Esophagus muscularis mucosa (tissue), 4 donors: ENCODE results near the gene SMG6. TPM values are rescaled to one million over a fixed set of nuclear protein-coding genes. Genes with fewer than 3 reads are reported as not detected.
"Not testable (repeated sequence)": the region's sequence is repeated elsewhere in the genome, so short reads cannot be mapped to it uniquely, and the experiment has no call there.

Source experiments
- DNase-seq: peaks from one replicate; pipeline ENCODE4 v3.0.0-alpha.2; 2017; ENCODE audit errors: extremely low spot score
- H3K27ac ChIP-seq, 4 donors: fragments of 200-600 bp; sonication (generic); replicated peaks in 1 of 4; 1 replicate in 3 of 4; 2 replicates in 1 of 4; pipeline ENCODE4 v1.5.1; 2016 to 2019; ENCODE audit warnings: mild to moderate bottlenecking in 1 of 4
- H3K27me3 ChIP-seq, 4 donors: fragments of 200-600 bp; sonication (generic); one replicate each; pipeline versions ENCODE4 v1.5.1 to v1.6.0; 2016 to 2019
- H3K36me3 ChIP-seq, 4 donors: fragments of 200-600 bp; sonication (generic); one replicate each; pipeline ENCODE4 v1.5.1; 2016 to 2019
- H3K4me1 ChIP-seq, 4 donors: fragments of 200-600 bp; sonication (generic); one replicate each; pipeline ENCODE4 v1.5.1; 2016 to 2019
- H3K4me3 ChIP-seq, 4 donors: fragments of 200-600 bp; sonication (generic); 1 replicate in 2 of 4; 2 replicates in 2 of 4; pipeline ENCODE4 v1.5.1; 2016 to 2019; ENCODE audit warnings: mild to moderate bottlenecking in 4 of 4, moderate library complexity in 1 of 4
- H3K9me3 ChIP-seq, 4 donors: fragments of 200-600 bp; sonication (generic); 1 replicate in 3 of 4; 2 replicates in 1 of 4; pipeline ENCODE4 v1.5.1; 2016 to 2019
- EP300 ChIP-seq: sonication (generic); formaldehyde crosslinking; IDR thresholded peaks from one replicate; pipeline ENCODE4 v1.6.1; 2017; ENCODE audit warnings: antibody characterized with exemption
- POLR2A ChIP-seq: fragments of 450-650 bp; IDR thresholded peaks from one replicate; pipeline ENCODE4 v1.6.1; 2017; ENCODE audit warnings: antibody characterized with exemption, moderate library complexity, mild to moderate bottlenecking, low read depth
- POLR2AphosphoS5 ChIP-seq, 2 donors: sonication (generic); formaldehyde crosslinking; IDR thresholded peaks; one replicate each; pipeline ENCODE4 v1.6.1; 2017; ENCODE audit warnings: antibody characterized with exemption in 2 of 2
- WGBS: methylation state at CpG from one replicate; pipeline ENCODE4 v1.1.5; 2018; 5-methylcytosine and 5-hydroxymethylcytosine counted together
- intact Hi-C: fragments of 100-400 bp; cut with DNase I; formaldehyde crosslinking; loops from one replicate; pipeline ENCODE4 v1.15.1; 2023
- total RNA-seq, 4 donors: library from RNA; depleted of rRNA; stranded (reverse); fragments of >200 nt; gene quantifications; one replicate each; pipeline versions ENCODE4 v1.1.0 to v1.2.1, GENCODE V29; 2016
- TF ChIP-seq, protein P1 (sequence below), 3 experiments: fragments of 200-600 bp in 2 of 3; fragments of 450-650 bp in 1 of 3; sonication (generic) in 2 of 3; IDR thresholded peaks; one replicate each; pipeline ENCODE4 v1.5.1; 2017 to 2019; ENCODE audit warnings: antibody characterized with exemption in 3 of 3, mild to moderate bottlenecking in 2 of 3, moderate library complexity in 1 of 3

The SMG6 gene
- total RNA-seq, 4 donors from 2014 or later: 38.2 to 67.7 (median 47.7) TPM

DNA sequence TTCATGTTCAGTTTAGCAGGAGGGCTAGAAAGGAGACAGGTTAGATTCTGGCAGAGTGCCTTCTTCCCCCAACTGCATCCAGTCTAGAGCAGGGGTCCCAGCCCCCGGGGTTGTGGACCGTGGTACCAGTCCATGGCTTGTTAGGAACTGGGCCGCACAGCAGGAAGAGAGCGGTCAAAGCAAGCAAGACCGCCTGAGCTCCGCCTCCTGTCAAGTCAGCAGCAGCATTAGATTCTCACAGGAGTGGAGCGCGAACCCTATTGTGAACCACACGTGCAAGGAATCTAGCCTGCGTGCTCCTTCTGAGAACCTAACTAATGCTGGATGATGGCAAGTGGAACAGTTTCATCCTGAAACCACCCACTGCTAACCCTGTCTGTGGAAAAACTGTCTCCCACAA is 153.7 kb downstream of the SMG6 start:
- no peak for TF ChIP-seq POLR2A
- TF ChIP-seq EP300: no peak
- TF ChIP-seq, protein P1, sequence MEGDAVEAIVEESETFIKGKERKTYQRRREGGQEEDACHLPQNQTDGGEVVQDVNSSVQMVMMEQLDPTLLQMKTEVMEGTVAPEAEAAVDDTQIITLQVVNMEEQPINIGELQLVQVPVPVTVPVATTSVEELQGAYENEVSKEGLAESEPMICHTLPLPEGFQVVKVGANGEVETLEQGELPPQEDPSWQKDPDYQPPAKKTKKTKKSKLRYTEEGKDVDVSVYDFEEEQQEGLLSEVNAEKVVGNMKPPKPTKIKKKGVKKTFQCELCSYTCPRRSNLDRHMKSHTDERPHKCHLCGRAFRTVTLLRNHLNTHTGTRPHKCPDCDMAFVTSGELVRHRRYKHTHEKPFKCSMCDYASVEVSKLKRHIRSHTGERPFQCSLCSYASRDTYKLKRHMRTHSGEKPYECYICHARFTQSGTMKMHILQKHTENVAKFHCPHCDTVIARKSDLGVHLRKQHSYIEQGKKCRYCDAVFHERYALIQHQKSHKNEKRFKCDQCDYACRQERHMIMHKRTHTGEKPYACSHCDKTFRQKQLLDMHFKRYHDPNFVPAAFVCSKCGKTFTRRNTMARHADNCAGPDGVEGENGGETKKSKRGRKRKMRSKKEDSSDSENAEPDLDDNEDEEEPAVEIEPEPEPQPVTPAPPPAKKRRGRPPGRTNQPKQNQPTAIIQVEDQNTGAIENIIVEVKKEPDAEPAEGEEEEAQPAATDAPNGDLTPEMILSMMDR (IDR thresholded peaks at IDR 0.05): no peak
- no peak for TF ChIP-seq POLR2AphosphoS5 (IDR thresholded peaks at IDR 0.05)
- H3K27ac ChIP-seq: no peak overlapping the region
- no peak for DNase-seq
- intact Hi-C loops: no loop called here
- WGBS: 89% methylated on average over 7 of the region's 10 CpGs
- no peak overlapping the region for H3K4me3 ChIP-seq
- H3K9me3 ChIP-seq: no peaks in the 10 kb centered on the region
- no peaks in the 10 kb centered on the region for H3K27me3 ChIP-seq
- peaks cover 0 to 45% (median 21%) of the 10 kb centered on the region in 4 donors for H3K36me3 ChIP-seq
- H3K4me1 ChIP-seq: peaks cover 0 to 11% (median 4%) of the 10 kb centered on the region in 4 donors

DNA sequence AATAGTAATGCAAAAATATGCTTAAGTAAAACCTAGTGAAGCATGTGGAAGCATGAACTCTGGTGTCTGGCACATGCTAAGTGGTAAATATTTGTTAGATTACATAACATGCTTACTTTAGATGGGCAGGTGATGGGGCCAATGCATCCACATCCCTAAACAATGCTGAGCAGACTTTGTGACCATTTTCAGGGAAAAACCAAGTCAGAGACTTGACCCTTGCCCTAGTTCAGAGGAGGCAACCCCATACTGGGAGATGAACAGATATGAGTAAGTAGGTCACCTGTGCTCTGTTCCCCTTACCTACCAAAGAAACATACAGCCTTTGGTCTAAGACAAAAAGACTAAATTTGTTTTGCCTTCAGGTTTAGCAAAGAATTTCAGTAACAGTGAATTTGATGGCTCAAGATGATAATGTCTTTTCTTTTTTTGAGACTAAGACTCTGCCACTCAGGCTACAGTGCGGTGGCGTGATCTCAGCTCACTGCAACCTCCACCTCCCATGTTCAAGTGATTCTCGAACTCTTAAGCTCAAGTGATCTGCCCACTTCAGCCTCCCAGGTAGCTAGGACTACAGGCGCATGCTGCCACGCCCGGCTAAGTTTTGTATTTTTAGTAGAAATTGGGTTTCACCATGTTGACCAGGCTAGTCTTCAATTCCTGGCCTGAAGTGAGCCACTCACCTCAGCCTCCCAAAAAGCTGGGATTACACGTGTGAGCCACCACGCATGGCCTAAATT is 157.3 kb downstream of the SMG6 start:
- intact Hi-C loops: no loop called here
- Histone ChIP-seq H3K9me3 (no peaks in the 10 kb centered on the region), H3K27me3 (no peaks in the 10 kb centered on the region), H3K4me1 (peaks cover 0 to 6% (median 2%) of the 10 kb centered on the region in 4 donors), H3K36me3 (peaks cover 0 to 25% (median 9%) of the 10 kb centered on the region in 4 donors), H3K27ac (no peak overlapping the region), H3K4me3 (no peak overlapping the region)
- WGBS: 100% methylated on average over 8 of the region's 8 CpGs
- no peak for DNase-seq
- TF ChIP-seq EP300 (no peak), POLR2AphosphoS5 (IDR thresholded peaks at IDR 0.05) (no peak), POLR2A (no peak)
- TF ChIP-seq, protein P1 (IDR thresholded peaks at IDR 0.05): no peak

DNA sequence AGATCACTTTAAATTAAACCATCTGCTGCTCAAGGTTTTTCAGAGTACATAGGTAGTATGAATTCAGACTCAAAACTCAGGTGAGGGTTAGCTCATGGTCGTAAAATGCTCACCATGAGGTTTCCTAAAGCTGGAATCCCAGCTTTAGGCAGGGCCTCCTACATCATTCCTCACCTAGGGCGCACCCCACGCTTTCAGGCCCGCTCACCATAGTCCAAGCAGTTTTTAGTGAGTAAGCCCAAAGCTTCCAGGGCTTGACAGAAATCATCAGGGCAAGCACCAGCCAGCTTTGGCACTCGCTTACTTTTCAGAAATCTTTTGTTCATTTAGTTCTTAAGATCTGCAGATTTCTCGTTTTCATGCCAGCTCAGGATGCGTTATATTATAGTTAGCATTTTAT is 158.9 kb downstream of the SMG6 start:
- 94% methylated on average over 7 of the region's 7 CpGs for WGBS
- H3K27ac ChIP-seq: no peak overlapping the region
- DNase-seq: no peak
- H3K9me3 ChIP-seq: no peaks in the 10 kb centered on the region
- H3K4me3 ChIP-seq: no peak overlapping the region
- peaks cover 0 to 17% (median 5%) of the 10 kb centered on the region in 4 donors for H3K36me3 ChIP-seq
- TF ChIP-seq, protein P1 (IDR thresholded peaks at IDR 0.05): no peak
- TF ChIP-seq POLR2A: no peak
- TF ChIP-seq POLR2AphosphoS5 (IDR thresholded peaks at IDR 0.05): no peak
- no peak for TF ChIP-seq EP300
- no peaks in the 10 kb centered on the region for H3K27me3 ChIP-seq
- H3K4me1 ChIP-seq: peaks cover 0 to 5% (median under 1%) of the 10 kb centered on the region in 4 donors
- intact Hi-C loops: no loop called here

DNA sequence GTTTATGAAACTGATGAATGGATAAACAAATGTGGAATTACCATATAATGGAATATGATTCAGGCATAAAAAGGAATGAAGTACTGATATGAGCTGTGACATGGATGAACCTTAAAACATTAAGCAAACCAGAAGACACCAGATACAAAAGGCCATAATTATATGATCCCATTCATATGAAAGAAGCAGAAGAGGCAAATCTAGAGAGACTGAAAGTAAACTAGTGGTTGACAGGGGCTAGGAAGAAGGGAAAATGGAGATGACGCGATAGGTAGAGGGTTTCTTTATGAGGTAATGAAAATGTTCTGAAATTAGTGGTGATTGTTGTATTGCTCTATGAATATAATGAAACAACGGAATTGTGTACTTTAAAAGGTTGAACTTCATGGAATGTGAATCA is 160.3 kb downstream of the SMG6 start:
- no peaks in the 10 kb centered on the region for H3K27me3 ChIP-seq
- H3K4me3 ChIP-seq: no peak overlapping the region
- intact Hi-C loops: no loop called here
- H3K27ac ChIP-seq: no peak overlapping the region
- 95% methylated on average over 3 of the region's 3 CpGs for WGBS
- TF ChIP-seq POLR2A: no peak
- no peak for TF ChIP-seq EP300
- TF ChIP-seq POLR2AphosphoS5 (IDR thresholded peaks at IDR 0.05): no peak
- TF ChIP-seq, protein P1 (IDR thresholded peaks at IDR 0.05): no peak
- DNase-seq: no peak
- peaks cover 0 to 6% (median 3%) of the 10 kb centered on the region in 4 donors for H3K36me3 ChIP-seq
- no peaks in the 10 kb centered on the region for H3K9me3 ChIP-seq
- peaks cover 10 to 19% (median 13%) of the 10 kb centered on the region in 4 donors for H3K4me1 ChIP-seq

DNA sequence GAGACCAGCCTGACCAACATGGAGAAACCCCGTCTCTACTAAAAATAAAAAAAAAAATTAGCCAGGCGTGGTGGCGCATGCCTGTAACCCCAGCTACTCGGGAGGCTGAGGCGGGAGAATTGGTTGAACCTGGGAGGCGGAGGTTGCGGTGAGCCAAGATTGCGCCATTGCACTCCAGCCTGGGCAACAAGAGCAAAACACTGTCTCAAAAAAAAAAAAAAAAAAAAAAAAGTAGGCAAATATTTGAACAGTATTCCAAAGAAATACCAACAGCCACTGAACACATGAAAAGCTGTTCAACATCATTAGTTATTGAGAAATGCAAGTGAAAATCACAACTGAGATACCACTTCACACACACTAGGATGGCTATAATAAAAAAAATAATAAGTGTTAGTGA is 160.9 kb downstream of the SMG6 start:
- H3K4me3 ChIP-seq, H3K36me3 ChIP-seq, H3K9me3 ChIP-seq, DNase-seq, H3K27me3 ChIP-seq, intact Hi-C loops, H3K27ac ChIP-seq: not testable (repeated sequence)
- WGBS: 96% methylated on average over 8 of the region's 8 CpGs
- peaks cover 15 to 25% (median 18%) of the 10 kb centered on the region in 4 donors for H3K4me1 ChIP-seq
